Daoy (cell line): ENCODE measurements around the gene EIF3L. TPM values are rescaled to one million over a fixed set of nuclear protein-coding genes. Genes with fewer than 3 reads are reported as not detected.

Experiments used
- DNase-seq: peaks from one replicate; pipeline ENCODE4 v3.0.0-alpha.2; 2015; ENCODE audit warnings: low read depth
- total RNA-seq: library from RNA; depleted of rRNA; stranded (reverse); fragments of >200 nt; shearing (Covaris generic); gene quantifications from 2 replicates; pipeline ENCODE4 v1.2.3, GENCODE V29; 2014; rRNA removed

The EIF3L gene
- total RNA-seq, 1 experiment from 2014 or later = 288 TPM

DNA sequence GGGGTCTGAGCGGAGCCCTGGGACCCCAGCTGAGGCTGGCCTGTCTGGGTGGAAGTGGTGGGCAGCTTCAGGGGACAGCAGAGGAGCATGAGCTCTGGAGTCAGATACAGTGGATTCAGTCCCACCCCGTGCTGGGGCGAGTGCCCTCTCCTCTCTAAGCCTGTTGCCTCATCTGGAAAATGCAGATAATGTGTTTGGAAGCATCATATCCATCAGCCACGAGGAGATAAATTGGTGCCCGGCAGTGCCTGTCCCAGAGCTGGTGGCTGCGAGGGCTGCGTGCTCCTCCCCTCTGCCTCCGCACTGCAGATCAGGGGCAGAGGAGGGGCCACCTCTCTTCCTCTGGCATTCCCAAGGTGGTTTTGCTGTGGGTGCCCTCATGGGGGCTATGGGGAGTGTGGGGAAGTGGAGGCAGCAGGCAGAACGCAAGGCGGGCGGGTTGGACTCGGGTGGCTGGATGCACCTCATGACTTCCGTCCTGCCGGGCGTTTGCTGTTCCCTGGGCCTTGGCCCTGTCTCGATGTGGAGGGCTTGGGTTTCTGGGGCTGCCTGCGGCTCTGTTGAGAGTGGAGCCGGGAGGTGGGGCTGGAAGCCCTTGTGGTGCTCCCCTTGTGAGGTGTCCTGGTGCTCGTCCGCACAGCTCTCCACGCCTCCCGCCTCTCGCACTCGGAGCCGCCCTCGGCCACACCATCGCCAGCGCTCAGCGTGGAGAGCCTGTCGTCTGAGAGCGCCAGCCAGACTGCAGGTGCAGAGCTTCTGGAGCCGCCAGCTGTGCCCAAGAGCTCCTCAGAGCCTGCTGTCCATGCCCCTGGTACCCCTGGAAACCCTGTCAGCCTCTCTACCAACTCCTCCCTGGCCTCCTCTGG is 77.8 kb downstream of the EIF3L start:
- no peak for DNase-seq

GRCh38 chr22:37927637-37927936 is 78.4 kb downstream of the EIF3L start:
- DNase-seq = no peak

- DNase-seq = no peak
Observed at GRCh38 chr22:37929390-37929789, 80.2 kb downstream of the EIF3L start.

DNA sequence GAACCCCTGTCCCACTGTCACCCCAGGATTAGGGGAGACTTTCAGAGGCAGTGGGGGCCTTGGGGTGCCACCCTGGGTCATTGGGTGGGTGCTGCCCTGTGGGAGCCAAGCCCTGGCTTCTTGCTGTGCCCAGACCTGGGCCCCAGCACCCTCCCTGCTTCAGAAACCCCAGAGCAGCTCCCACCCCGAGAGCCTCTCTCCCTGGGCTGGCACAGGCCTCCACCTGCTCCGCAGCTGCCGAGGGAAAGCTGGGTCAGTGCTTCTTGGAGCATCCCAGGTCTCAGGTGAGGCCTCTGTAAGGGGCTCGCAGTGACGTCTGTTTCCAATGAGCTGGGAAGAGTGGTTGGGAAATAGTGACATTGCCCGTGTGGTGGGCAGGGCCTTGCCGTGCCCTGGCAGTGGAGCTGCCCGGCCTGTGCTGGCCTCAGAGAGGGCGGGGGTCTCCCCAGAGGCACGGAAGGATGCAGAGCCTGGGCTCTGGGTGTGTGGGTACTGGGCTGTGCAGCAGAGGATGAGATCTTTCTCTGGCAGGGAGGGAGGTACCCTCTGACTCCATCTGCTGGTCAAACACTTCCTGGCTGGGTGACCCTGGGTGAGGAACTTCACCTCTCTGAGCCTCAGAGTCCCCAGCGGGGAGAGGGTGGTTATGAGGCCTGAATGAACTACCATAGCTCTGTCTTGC is 81.2 kb downstream of the EIF3L start:
- DNase-seq = peak; percentile 22

GRCh38 chr22:37930952-37931440 is 81.8 kb downstream of the EIF3L start:
- no peak for DNase-seq

- DNase-seq = no peak
Observed at GRCh38 chr22:37931893-37932389, 82.7 kb downstream of the EIF3L start.

DNA sequence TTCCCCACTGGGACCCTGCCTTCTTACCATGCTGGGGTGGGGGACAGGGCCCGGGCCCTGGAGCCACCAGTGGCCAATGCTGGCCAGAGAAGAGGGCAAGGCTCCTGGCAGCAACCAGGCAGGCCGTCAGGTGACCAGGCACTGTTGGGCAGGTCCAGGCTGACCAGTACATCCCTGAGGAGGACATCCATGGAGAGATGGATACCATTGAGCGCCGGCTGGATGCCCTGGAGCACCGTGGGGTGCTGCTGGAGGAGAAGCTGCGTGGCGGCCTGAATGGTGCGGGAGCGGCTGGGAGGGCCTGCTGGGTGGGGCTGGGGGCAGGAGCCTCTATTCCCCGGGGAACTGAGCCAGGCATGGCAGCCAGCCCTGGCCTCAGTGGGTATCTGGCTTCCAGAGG is 83.2 kb downstream of the EIF3L start:
- no peak for DNase-seq

DNA sequence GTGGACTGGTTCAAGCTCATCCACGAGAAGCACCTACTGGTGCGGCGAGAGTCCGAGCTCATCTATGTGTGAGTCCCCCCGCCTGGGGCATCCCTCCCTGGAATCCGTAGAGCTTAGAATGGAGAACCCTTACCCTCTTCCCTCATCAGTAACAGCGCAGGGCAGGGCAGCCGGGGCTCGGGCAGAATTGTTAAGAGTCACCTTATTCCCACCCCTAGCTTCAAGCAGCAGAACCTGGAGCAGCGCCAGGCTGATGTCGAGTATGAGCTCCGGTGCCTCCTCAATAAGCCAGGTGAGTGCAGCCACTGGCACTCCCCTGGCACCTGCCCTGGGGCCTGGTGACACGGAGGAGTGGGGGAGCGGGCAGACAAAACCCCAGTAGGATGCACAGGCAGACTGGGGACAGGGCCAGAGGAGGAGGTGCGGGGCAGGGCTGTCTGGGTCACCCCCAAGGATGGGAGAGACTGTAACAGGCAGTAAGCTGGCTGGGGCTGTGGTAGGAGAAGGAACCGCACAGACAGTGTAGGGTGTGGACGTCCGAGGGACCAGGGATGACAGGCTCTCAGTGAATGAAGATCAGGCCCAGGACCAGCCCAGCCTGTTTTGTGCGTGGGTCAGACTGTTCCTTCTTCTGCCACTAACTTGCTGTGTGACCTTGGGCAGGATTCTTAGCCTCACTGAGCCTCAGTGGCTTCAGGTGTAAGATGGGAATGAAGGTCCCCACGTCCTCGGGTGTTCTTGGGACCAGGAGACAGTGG is 83.8 kb downstream of the EIF3L start:
- DNase-seq = no peak

- DNase-seq = peak; percentile 97
Observed at GRCh38 chr22:37933711-37934376, 84.6 kb downstream of the EIF3L start.

Other genes starting within 250 kb of the EIF3L start
- 23.2 and 34.7 TPM in 2 replicates for gene GGA1, start 240.6 kb upstream of the EIF3L start, total RNA-seq
- 3.4 and 5.7 TPM in 2 replicates for gene SH3BP1, start 209.8 kb upstream of the EIF3L start, total RNA-seq
- 29.2 and 32.0 TPM in 2 replicates for gene PDXP, start 190.7 kb upstream of the EIF3L start, total RNA-seq
- 3,366 and 4,590 TPM in 2 replicates for gene LGALS1, start 173.8 kb upstream of the EIF3L start, total RNA-seq
- gene NOL12, start 163.1 kb upstream of the EIF3L start, total RNA-seq = 71.4 and 92.3 TPM in 2 replicates
- gene TRIOBP, start 152.4 kb upstream of the EIF3L start, total RNA-seq = 42.9 and 45.3 TPM in 2 replicates
- 44.5 and 44.9 TPM in 2 replicates for gene GCAT, start 41.5 kb upstream of the EIF3L start, total RNA-seq
- not detected in 2 replicates for gene GALR3, start 26.0 kb upstream of the EIF3L start, total RNA-seq
- 59.8 and 64.7 TPM in 2 replicates for gene ANKRD54, start 5.1 kb upstream of the EIF3L start, total RNA-seq
- 22.2 and 33.6 TPM in 2 replicates for gene MICALL1, start 56.9 kb downstream of the EIF3L start, total RNA-seq
- 3.4 TPM in 1 of 2 replicates, not detected in the other for gene C22orf23, start 104.2 kb downstream of the EIF3L start, total RNA-seq
- 138 and 183 TPM in 2 replicates for gene POLR2F, start 104.3 kb downstream of the EIF3L start, total RNA-seq
- gene SOX10, start 135.1 kb downstream of the EIF3L start, total RNA-seq = not detected in 2 replicates
- 19.4 and 28.8 TPM in 2 replicates for gene PICK1, start 208.0 kb downstream of the EIF3L start, total RNA-seq
- not detected in 2 replicates for gene SLC16A8, start 234.8 kb downstream of the EIF3L start, total RNA-seq